ENCODE measurements around the gene LGALS8.
A peak's percentile ranks its signal among the peaks of the same experiment; 100 is the strongest.

The LGALS8 gene

GRCh38 chr1:236552096-236552495 is 28.3 kb downstream of the LGALS8 start:
- no peak for DNase-seq (ENCODE audit: low read depth in 2 of 2)
- no peak for TF ChIP-seq CTCF (IDR thresholded peaks at IDR 0.05; ENCODE audit: low read depth, low read length)

DNA sequence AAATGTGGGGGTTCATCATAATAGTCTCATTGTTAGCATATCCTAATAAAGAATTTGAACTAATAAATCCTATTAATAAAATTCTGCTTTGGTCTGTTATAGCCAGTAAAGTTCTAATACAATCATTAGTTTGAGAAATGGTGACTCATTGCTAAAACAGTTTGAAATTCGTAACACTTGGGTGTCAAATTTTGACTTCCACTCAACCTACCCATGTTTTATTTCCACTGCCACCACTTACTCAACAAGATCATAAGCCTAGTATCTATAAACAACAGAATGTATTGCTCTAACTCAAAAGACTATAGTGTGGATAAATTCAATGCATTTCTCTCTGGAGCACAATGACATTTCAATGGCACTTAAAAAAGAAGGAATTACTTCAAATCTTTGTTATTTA is 29.1 kb downstream of the LGALS8 start:
- H3K4me3 ChIP-seq (replicated peaks in 1 of 2; ENCODE audit: low read depth in 2 of 2, low read length in 2 of 2) = no peak overlapping the region
- no peak for TF ChIP-seq CTCF (IDR thresholded peaks at IDR 0.05; ENCODE audit: low read depth, low read length)
- no peak for DNase-seq (ENCODE audit: low read depth in 2 of 2)

More at GRCh38 chr1:236552096-236552495, 28.3 kb downstream of the LGALS8 start:
- H3K4me3 ChIP-seq (replicated peaks in 1 of 2; ENCODE audit: low read depth in 2 of 2, low read length in 2 of 2) = no peak overlapping the region

- no peak for TF ChIP-seq CTCF (IDR thresholded peaks at IDR 0.05; ENCODE audit: low read depth, low read length)
- no peak for DNase-seq (ENCODE audit: low read depth in 2 of 2)
- H3K4me3 ChIP-seq (replicated peaks in 1 of 2; ENCODE audit: low read depth in 2 of 2, low read length in 2 of 2) = no peak overlapping the region
These were observed 29.6 kb downstream of the LGALS8 start for GRCh38 chr1:236553370-236553769.

GRCh38 chr1:236556606-236557005 is 32.8 kb downstream of the LGALS8 start:
- DNase-seq (ENCODE audit: low read depth in 2 of 2) = no peak
- TF ChIP-seq CTCF (IDR thresholded peaks at IDR 0.05; ENCODE audit: low read depth, low read length) = no peak
- no peak overlapping the region for H3K4me3 ChIP-seq (replicated peaks in 1 of 2; ENCODE audit: low read depth in 2 of 2, low read length in 2 of 2)

GRCh38 chr1:236558081-236558480 is 34.3 kb downstream of the LGALS8 start:
- DNase-seq (ENCODE audit: low read depth in 2 of 2) = no peak
- TF ChIP-seq CTCF (IDR thresholded peaks at IDR 0.05; ENCODE audit: low read depth, low read length) = no peak
- no peak overlapping the region for H3K4me3 ChIP-seq (replicated peaks in 1 of 2; ENCODE audit: low read depth in 2 of 2, low read length in 2 of 2)

GRCh38 chr1:236558846-236559245 is 35.1 kb downstream of the LGALS8 start:
- no peak for DNase-seq (ENCODE audit: low read depth in 2 of 2)
- TF ChIP-seq CTCF (IDR thresholded peaks at IDR 0.05; ENCODE audit: low read depth, low read length) = no peak
- no peak overlapping the region for H3K4me3 ChIP-seq (replicated peaks in 1 of 2; ENCODE audit: low read depth in 2 of 2, low read length in 2 of 2)

DNA sequence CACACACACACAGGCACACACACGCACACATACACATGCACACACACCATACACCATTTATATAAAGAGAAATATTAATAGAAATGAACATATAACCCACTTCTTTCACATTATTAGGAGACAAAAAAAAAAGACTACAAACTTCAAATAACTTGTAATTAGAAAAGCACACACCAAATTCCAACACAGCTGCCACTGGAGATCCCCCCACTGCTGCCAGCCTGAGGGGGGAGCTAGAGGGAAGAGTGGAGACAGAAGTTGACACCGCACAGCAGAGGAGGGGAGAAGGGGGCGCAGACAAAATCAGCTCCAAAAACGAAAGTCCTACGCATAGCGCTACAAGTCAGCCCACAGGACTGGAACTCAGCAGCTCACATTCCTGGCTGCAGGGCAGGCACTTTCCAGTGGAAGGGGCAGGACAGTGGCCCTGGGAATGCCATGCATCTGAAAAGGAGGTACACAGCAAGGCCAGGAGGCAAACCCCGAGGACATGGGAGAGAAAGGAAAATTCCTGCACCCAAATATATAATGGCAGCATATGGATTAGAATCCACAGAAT is 36.5 kb downstream of the LGALS8 start:
- peak; percentile 4 for TF ChIP-seq CTCF (IDR thresholded peaks at IDR 0.05; ENCODE audit: low read depth, low read length)
- H3K4me3 ChIP-seq (replicated peaks in 1 of 2; ENCODE audit: low read depth in 2 of 2, low read length in 2 of 2) = no peak overlapping the region
- no peak for DNase-seq (ENCODE audit: low read depth in 2 of 2)
